HG02884 (cell line): ENCODE measurements around the gene NAV2.

Experiments
- ATAC-seq: cut with Tn5 transposase; IDR thresholded peaks from one replicate; pipeline ENCODE4 v1.9.1; 2021; ENCODE audit warnings: mild to moderate bottlenecking, moderate library complexity; ENCODE audit not compliant: unreplicated experiment

The NAV2 gene

GRCh38 chr11:20047769-20048154 is 335.1 kb downstream of the NAV2 start:
- ATAC-seq: no peak

- no peak for ATAC-seq
These were observed 335.6 kb downstream of the NAV2 start for GRCh38 chr11:20048246-20048645.

- ATAC-seq: no peak
These were observed 336.1 kb downstream of the NAV2 start for GRCh38 chr11:20048707-20049106.

- ATAC-seq: no peak
These were observed 336.6 kb downstream of the NAV2 start for GRCh38 chr11:20049231-20049630.

GRCh38 chr11:20050048-20050447 is 337.4 kb downstream of the NAV2 start:
- ATAC-seq: no peak

- no peak for ATAC-seq
These were observed 338.1 kb downstream of the NAV2 start for GRCh38 chr11:20050551-20051333.

- no peak for ATAC-seq
These were observed 339.1 kb downstream of the NAV2 start for GRCh38 chr11:20051469-20052399.

- no peak for ATAC-seq
These were observed 340.9 kb downstream of the NAV2 start for GRCh38 chr11:20053572-20053971.

GRCh38 chr11:20054584-20054983 is 341.9 kb downstream of the NAV2 start:
- no peak for ATAC-seq

- no peak for ATAC-seq
These were observed 342.7 kb downstream of the NAV2 start for GRCh38 chr11:20055312-20055711.

GRCh38 chr11:20056109-20056949 is 343.7 kb downstream of the NAV2 start:
- no peak for ATAC-seq

- no peak for ATAC-seq
These were observed 344.6 kb downstream of the NAV2 start for GRCh38 chr11:20056950-20057943.

GRCh38 chr11:20058749-20059458 is 346.3 kb downstream of the NAV2 start:
- no peak for ATAC-seq

GRCh38 chr11:20059587-20060021 is 347.0 kb downstream of the NAV2 start:
- no peak for ATAC-seq

- no peak for ATAC-seq
These were observed 347.5 kb downstream of the NAV2 start for GRCh38 chr11:20060181-20060580.

- no peak for ATAC-seq
These were observed 348.1 kb downstream of the NAV2 start for GRCh38 chr11:20060647-20061205.

- no peak for ATAC-seq
These were observed 349.1 kb downstream of the NAV2 start for GRCh38 chr11:20061776-20062175.

- ATAC-seq: no peak
These were observed 352.3 kb downstream of the NAV2 start for GRCh38 chr11:20064961-20065405.

- ATAC-seq: no peak
These were observed 352.8 kb downstream of the NAV2 start for GRCh38 chr11:20065406-20065805.
